DOHH2 (cell line): Measurements from ENCODE around the gene LBX1.

Experiments
- CTCF ChIP-seq: fragments of 200-600 bp; sonication (generic); IDR thresholded peaks from one replicate; pipeline ENCODE4 v1.5.1; 2014; ENCODE audit warnings: antibody characterized with exemption, mild to moderate bottlenecking, low read depth, low read length; ENCODE audit not compliant: poor library complexity, severe bottlenecking
- EZH2phosphoT487 ChIP-seq: fragments of 200-600 bp; sonication (generic); IDR thresholded peaks from 2 replicates; pipeline ENCODE4 v1.6.1; 2017; ENCODE audit warnings: borderline replicate concordance, mild to moderate bottlenecking, antibody characterized with exemption, low read length, moderate library complexity, mixed read lengths

GRCh38 chr10:101263150-101263752, 34.0 kb upstream of the LBX1 start:
- TF ChIP-seq CTCF (no peak), EZH2phosphoT487 (no peak)
